Small intestine (tissue), 7 donors: Measurements from ENCODE around the gene SCLT1. TPM values are rescaled to one million over a fixed set of nuclear protein-coding genes. Genes with fewer than 3 reads are reported as not detected.

Experiments
- DNase-seq, 2 donors: peaks; one replicate each; pipeline versions ENCODE4 v3.0.0 to v3.0.0-alpha.2; 2013
- FAIRE-seq: peaks from 2 replicates; lab custom pipeline; 2012; peaks lifted over from hg19 to GRCh38; lab: Jason Lieb, UNC
- H3K27ac ChIP-seq, 3 donors: one replicate each; pipeline ENCODE4 v1.5.1; 2013; ENCODE audit warnings: low read length in 2 of 3, mild to moderate bottlenecking in 2 of 3, control low read depth in 1 of 3, inconsistent platforms in 1 of 3, low read depth in 1 of 3, moderate library complexity in 1 of 3
- H3K27me3 ChIP-seq, 3 donors: one replicate each; pipeline ENCODE4 v1.6.1; 2013; ENCODE audit warnings: low read length in 3 of 3, inconsistent platforms in 1 of 3; ENCODE audit not compliant: control insufficient read depth in 3 of 3, insufficient read depth in 3 of 3
- H3K36me3 ChIP-seq, 3 donors: one replicate each; pipeline ENCODE4 v1.6.1; 2013; ENCODE audit warnings: low read length in 3 of 3, inconsistent platforms in 1 of 3, low read depth in 1 of 3, mild to moderate bottlenecking in 1 of 3, moderate library complexity in 1 of 3; ENCODE audit not compliant: control insufficient read depth in 3 of 3, insufficient read depth in 2 of 3
- H3K4me1 ChIP-seq, 3 donors: one replicate each; pipeline ENCODE4 v1.6.1; 2013; ENCODE audit warnings: low read length in 2 of 3, inconsistent platforms in 1 of 3, low read depth in 1 of 3, mild to moderate bottlenecking in 1 of 3, moderate library complexity in 1 of 3; ENCODE audit not compliant: control insufficient read depth in 3 of 3, insufficient read depth in 2 of 3
- H3K4me3 ChIP-seq, 3 donors: one replicate each; pipeline ENCODE4 v1.5.1; 2013; ENCODE audit warnings: low read length in 3 of 3, control low read depth in 1 of 3, inconsistent platforms in 1 of 3, low read depth in 1 of 3, mild to moderate bottlenecking in 1 of 3, moderate library complexity in 1 of 3
- H3K9me3 ChIP-seq, 2 donors: one replicate each; pipeline ENCODE4 v1.6.1; 2013; ENCODE audit warnings: low read depth in 1 of 2, low read length in 1 of 2; ENCODE audit not compliant: control insufficient read depth in 2 of 2, insufficient read depth in 1 of 2
- WGBS, 3 donors: extraction: QIAGEN DNeasy Blood & Tissue Kit; methylation state at CpG; one replicate each; pipeline ENCODE4 v1.1.7; 2013; 5-methylcytosine and 5-hydroxymethylcytosine counted together
- polyA plus RNA-seq, 4 donors: library from polyadenylated mRNA; stranded (reverse) in 3 of 4; unstranded in 1 of 4; fragments of 200-250 nt in 3 of 4; fragments of 120-200 nt in 1 of 4; gene quantifications; one replicate each; pipeline versions ENCODE4 v1.2.1 to v1.2.3, GENCODE V29; 2013
- donor health status: healthy with polysubstance abuse.
- donor health status: control.
- donor health status: control.
- donor health status: Bipolar disorder and iron deficiency.
- donor health status: healthy.

Gene SCLT1
- polyA plus RNA-seq, 4 donors: 3.5 to 10.1 (median 4.6) TPM

- Histone ChIP-seq H3K27me3 (no peaks in the 10 kb centered on the region), H3K36me3 (no peaks in the 10 kb centered on the region), H3K9me3 (no peaks in the 10 kb centered on the region), H3K4me1 (no peaks in the 10 kb centered on the region), H3K4me3 (no peak overlapping the region), H3K27ac (no peak overlapping the region)
- DNase-seq: no peak
- 82 to 91% (median 83%) methylated on average over 5 of the region's 5 CpGs for WGBS, 3 donors
- no peak for FAIRE-seq
These were observed 184.6 kb downstream of the SCLT1 start for GRCh38 chr4:128908735-128909134.

GRCh38 chr4:128907981-128908380 is 185.4 kb downstream of the SCLT1 start:
- DNase-seq (no peak), FAIRE-seq (no peak)
- no peaks in the 10 kb centered on the region for H3K27me3 ChIP-seq
- H3K4me3 ChIP-seq: no peak overlapping the region
- no peaks in the 10 kb centered on the region for H3K9me3 ChIP-seq
- no peaks in the 10 kb centered on the region for H3K4me1 ChIP-seq
- WGBS, 3 donors: 92 to 97% (median 97%) methylated on average over 2 of the region's 2 CpGs
- H3K36me3 ChIP-seq: no peaks in the 10 kb centered on the region
- H3K27ac ChIP-seq: no peak overlapping the region

- Histone ChIP-seq H3K27me3 (no peaks in the 10 kb centered on the region), H3K27ac (no peak overlapping the region), H3K4me1 (no peaks in the 10 kb centered on the region), H3K36me3 (no peaks in the 10 kb centered on the region), H3K4me3 (no peak overlapping the region), H3K9me3 (no peaks in the 10 kb centered on the region)
- DNase-seq (no peak), FAIRE-seq (no peak)
- 79 to 100% (median 94%) methylated on average over 1 of the region's 1 CpG for WGBS, 3 donors
These were observed 186.8 kb downstream of the SCLT1 start for GRCh38 chr4:128906581-128906980.

- no peaks in the 10 kb centered on the region for H3K27me3 ChIP-seq
- H3K4me3 ChIP-seq: no peak overlapping the region
- no peak overlapping the region for H3K27ac ChIP-seq
- H3K36me3 ChIP-seq: no peaks in the 10 kb centered on the region
- no peaks in the 10 kb centered on the region for H3K9me3 ChIP-seq
- DNase-seq (no peak), FAIRE-seq (no peak)
- H3K4me1 ChIP-seq: no peaks in the 10 kb centered on the region
- 88 to 95% (median 92%) methylated on average over 3 of the region's 3 CpGs for WGBS, 3 donors
These were observed 188.5 kb downstream of the SCLT1 start for GRCh38 chr4:128904821-128905220.

GRCh38 chr4:128880662-128881061 is 212.7 kb downstream of the SCLT1 start:
- H3K4me1 ChIP-seq: no peaks in the 10 kb centered on the region
- DNase-seq (peak in 1 of 2 donors; percentile 44), FAIRE-seq (no peak)
- no peaks in the 10 kb centered on the region for H3K27me3 ChIP-seq
- 84 to 89% (median 86%) methylated on average over 4 of the region's 4 CpGs for WGBS, 3 donors
- no peak overlapping the region for H3K27ac ChIP-seq
- no peaks in the 10 kb centered on the region for H3K9me3 ChIP-seq
- no peaks in the 10 kb centered on the region for H3K36me3 ChIP-seq
- H3K4me3 ChIP-seq: no peak overlapping the region

GRCh38 chr4:128879971-128880370 is 213.4 kb downstream of the SCLT1 start:
- H3K27ac ChIP-seq: no peak overlapping the region
- no peaks in the 10 kb centered on the region for H3K4me1 ChIP-seq
- H3K27me3 ChIP-seq: no peaks in the 10 kb centered on the region
- H3K9me3 ChIP-seq: no peaks in the 10 kb centered on the region
- no peak overlapping the region for H3K4me3 ChIP-seq
- DNase-seq (no peak), FAIRE-seq (no peak)
- H3K36me3 ChIP-seq: no peaks in the 10 kb centered on the region
- WGBS, 3 donors: 77 to 85% (median 80%) methylated on average over 2 of the region's 2 CpGs

- Histone ChIP-seq H3K9me3 (no peaks in the 10 kb centered on the region), H3K27me3 (no peaks in the 10 kb centered on the region), H3K4me3 (no peak overlapping the region), H3K4me1 (no peaks in the 10 kb centered on the region), H3K36me3 (peaks cover 0 to 2% (median 0%) of the 10 kb centered on the region in 3 donors), H3K27ac (no peak overlapping the region)
- DNase-seq (peak in 1 of 2 donors; percentile 39), FAIRE-seq (no peak)
- WGBS, 3 donors: 24 to 64% (median 40%) methylated on average over 2 of the region's 2 CpGs
These were observed 214.1 kb downstream of the SCLT1 start for GRCh38 chr4:128879283-128879682.

GRCh38 chr4:128877934-128878333 is 215.4 kb downstream of the SCLT1 start:
- Histone ChIP-seq H3K27ac (no peak overlapping the region), H3K9me3 (no peaks in the 10 kb centered on the region), H3K27me3 (no peaks in the 10 kb centered on the region), H3K36me3 (peaks cover 0 to 2% (median under 1%) of the 10 kb centered on the region in 3 donors), H3K4me1 (no peaks in the 10 kb centered on the region), H3K4me3 (no peak overlapping the region)
- no peak for DNase-seq
- peak; percentile 75 for FAIRE-seq
- WGBS, 3 donors: 94 to 97% (median 95%) methylated on average over 4 of the region's 4 CpGs

- no peak for FAIRE-seq
These were observed 217.1 kb downstream of the SCLT1 start for GRCh38 chr4:128876200-128876599.

More at GRCh38 chr4:128876200-128876599, 217.1 kb downstream of the SCLT1 start:
- H3K4me1 ChIP-seq: no peaks in the 10 kb centered on the region
- no peaks in the 10 kb centered on the region for H3K9me3 ChIP-seq
- H3K27ac ChIP-seq: no peak overlapping the region
- no peaks in the 10 kb centered on the region for H3K27me3 ChIP-seq
- peaks cover 4 to 12% (median 8%) of the 10 kb centered on the region in 3 donors for H3K36me3 ChIP-seq
- DNase-seq: no peak
- no peak overlapping the region for H3K4me3 ChIP-seq
- WGBS, 3 donors: 87 to 100% (median 94%) methylated on average over 2 of the region's 2 CpGs
